ENCODE data around the gene PHLDB3.

DNA sequence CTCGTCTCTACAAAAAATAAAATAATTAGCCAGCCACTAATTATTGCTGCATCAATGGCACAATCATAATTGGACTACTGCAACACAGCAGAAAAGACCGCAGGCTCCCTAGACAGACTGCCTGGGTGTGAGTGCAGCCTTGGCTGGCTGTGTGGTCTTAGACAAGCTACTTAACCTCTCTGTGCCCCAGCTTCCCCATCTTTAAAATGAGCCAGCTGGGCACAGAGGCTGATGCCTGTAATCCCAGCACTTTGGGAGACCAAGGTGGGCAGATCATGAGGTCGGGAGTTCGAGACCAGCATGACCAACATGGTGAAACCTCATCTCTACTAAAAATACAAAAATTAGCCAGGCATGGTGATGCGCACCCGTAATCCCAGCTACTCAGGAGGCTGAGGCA lies 70.9 kb downstream of the PHLDB3 start:
- TF ChIP-seq, protein P1, sequence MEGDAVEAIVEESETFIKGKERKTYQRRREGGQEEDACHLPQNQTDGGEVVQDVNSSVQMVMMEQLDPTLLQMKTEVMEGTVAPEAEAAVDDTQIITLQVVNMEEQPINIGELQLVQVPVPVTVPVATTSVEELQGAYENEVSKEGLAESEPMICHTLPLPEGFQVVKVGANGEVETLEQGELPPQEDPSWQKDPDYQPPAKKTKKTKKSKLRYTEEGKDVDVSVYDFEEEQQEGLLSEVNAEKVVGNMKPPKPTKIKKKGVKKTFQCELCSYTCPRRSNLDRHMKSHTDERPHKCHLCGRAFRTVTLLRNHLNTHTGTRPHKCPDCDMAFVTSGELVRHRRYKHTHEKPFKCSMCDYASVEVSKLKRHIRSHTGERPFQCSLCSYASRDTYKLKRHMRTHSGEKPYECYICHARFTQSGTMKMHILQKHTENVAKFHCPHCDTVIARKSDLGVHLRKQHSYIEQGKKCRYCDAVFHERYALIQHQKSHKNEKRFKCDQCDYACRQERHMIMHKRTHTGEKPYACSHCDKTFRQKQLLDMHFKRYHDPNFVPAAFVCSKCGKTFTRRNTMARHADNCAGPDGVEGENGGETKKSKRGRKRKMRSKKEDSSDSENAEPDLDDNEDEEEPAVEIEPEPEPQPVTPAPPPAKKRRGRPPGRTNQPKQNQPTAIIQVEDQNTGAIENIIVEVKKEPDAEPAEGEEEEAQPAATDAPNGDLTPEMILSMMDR (IDR thresholded peaks at IDR 0.05) = no peak
- no peak for TF ChIP-seq EZH2 (IDR thresholded peaks at IDR 0.05)

Measured in neural progenitor cell (in vitro differentiated cells).